Lower leg skin (tissue), 3 donors: Measurements from ENCODE around the gene EPHA4.

ENCODE experiments used
- CTCF ChIP-seq, 3 donors: fragments of 450-650 bp; IDR thresholded peaks; one replicate each; pipeline ENCODE4 v1.5.1; 2016; ENCODE audit warnings: antibody characterized with exemption in 3 of 3, mild to moderate bottlenecking in 3 of 3, moderate library complexity in 2 of 3
- POLR2A ChIP-seq, 2 donors: fragments of 450-650 bp; IDR thresholded peaks; one replicate each; pipeline ENCODE4 v1.6.1; 2016 to 2017; ENCODE audit warnings: antibody characterized with exemption in 2 of 2, mild to moderate bottlenecking in 1 of 2, moderate library complexity in 1 of 2

- no peak for TF ChIP-seq CTCF (IDR thresholded peaks at IDR 0.05)
- TF ChIP-seq POLR2A (IDR thresholded peaks at IDR 0.05) = no peak
Observed at GRCh38 chr2:221399183-221399582, 172.9 kb downstream of the EPHA4 start.
